K562 (cell line): Measurements from ENCODE around the gene RIPK4.
"Not testable (repeated sequence)": the region's sequence is repeated elsewhere in the genome, so short reads cannot be mapped to it uniquely, and the experiment has no call there.

Source experiments
- MAFF ChIP-seq: IDR thresholded peaks from 2 replicates; pipeline ENCODE4 v1.6.1; 2012; ENCODE audit warnings: low read length, improper control_type of control experiment
- MITF ChIP-seq: IDR thresholded peaks from 2 replicates; pipeline ENCODE4 v1.6.1; 2014; ENCODE audit warnings: antibody characterized with exemption
- POLR2AphosphoS5 ChIP-seq: IDR thresholded peaks from 2 replicates; pipeline ENCODE4 v1.6.1; 2011; ENCODE audit warnings: mild to moderate bottlenecking, low read depth, low read length, moderate library complexity; ENCODE audit not compliant: control insufficient read depth, insufficient read depth
- SIN3A ChIP-seq, 2 experiments: fragments of 150-350 bp in 1 of 2; IDR thresholded peaks; 2 replicates each; pipeline ENCODE4 v1.6.1; 2011 to 2016; ENCODE audit warnings: borderline replicate concordance in 2 of 2, low read depth in 2 of 2, low read length in 2 of 2, mild to moderate bottlenecking in 2 of 2, moderate library complexity in 2 of 2; ENCODE audit not compliant: control insufficient read depth in 1 of 2
- USF1 ChIP-seq: sonication (generic); formaldehyde crosslinking; IDR thresholded peaks from 2 replicates; pipeline ENCODE4 v1.9.0; 2022; ENCODE audit warnings: mild to moderate bottlenecking, missing genetic modification reagents
- ZBTB17 ChIP-seq: fragments of 450-650 bp; formaldehyde crosslinking; IDR thresholded peaks from 2 replicates; pipeline ENCODE4 v1.4.0; 2020; ENCODE audit warnings: mild to moderate bottlenecking
- ZNF263 ChIP-seq: sonication (generic); formaldehyde crosslinking; IDR thresholded peaks from 2 replicates; pipeline ENCODE4 v1.8.0; 2022; ENCODE audit warnings: mild to moderate bottlenecking, missing genetic modification reagents, borderline replicate concordance

- not testable (repeated sequence) for TF ChIP-seq POLR2AphosphoS5; MAFF; SIN3A (IDR thresholded peaks at IDR 0.05; ENCODE audit: borderline replicate concordance in 2 of 2, control insufficient read depth in 1 of 2, low read depth in 2 of 2, low read length in 2 of 2); ZNF263 (CRISPR knock-in tag); ZBTB17; MITF; USF1 (CRISPR knock-in tag)
Measured at GRCh38 chr21:41694042-41694441, 72.8 kb downstream of the RIPK4 start.
